ENCODE data around the gene HMHB1.

The HMHB1 gene

DNA sequence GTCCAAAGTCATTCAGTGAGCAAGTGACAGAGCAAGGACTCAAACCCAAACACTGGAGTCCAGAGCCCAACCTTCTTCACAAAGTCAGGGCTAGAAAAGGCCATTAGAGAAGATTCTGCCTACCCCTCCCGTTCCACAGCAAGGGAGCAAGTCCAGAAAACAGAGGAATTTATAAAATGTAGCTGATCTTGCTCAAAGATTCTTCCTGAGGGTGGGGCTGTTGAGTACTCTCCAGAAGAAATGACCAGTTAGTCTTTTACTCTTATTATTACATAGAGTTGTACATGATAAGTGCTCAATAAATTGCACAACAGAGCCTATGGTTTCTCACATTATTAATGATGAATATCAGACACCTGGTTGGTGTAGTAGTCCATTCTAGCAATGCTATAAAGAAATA is 39.3 kb upstream of the HMHB1 start:
- no peak overlapping the region for H3K27ac ChIP-seq
- TF ChIP-seq ZFX (IDR thresholded peaks at IDR 0.05) (no peak), CTCF (conservative IDR thresholded peaks at IDR 0.05) (no peak)

GRCh38 chr5:143775258-143775657 is 36.7 kb upstream of the HMHB1 start:
- no peak overlapping the region for H3K27ac ChIP-seq
- TF ChIP-seq CTCF (conservative IDR thresholded peaks at IDR 0.05) (no peak), ZFX (IDR thresholded peaks at IDR 0.05) (no peak)

DNA sequence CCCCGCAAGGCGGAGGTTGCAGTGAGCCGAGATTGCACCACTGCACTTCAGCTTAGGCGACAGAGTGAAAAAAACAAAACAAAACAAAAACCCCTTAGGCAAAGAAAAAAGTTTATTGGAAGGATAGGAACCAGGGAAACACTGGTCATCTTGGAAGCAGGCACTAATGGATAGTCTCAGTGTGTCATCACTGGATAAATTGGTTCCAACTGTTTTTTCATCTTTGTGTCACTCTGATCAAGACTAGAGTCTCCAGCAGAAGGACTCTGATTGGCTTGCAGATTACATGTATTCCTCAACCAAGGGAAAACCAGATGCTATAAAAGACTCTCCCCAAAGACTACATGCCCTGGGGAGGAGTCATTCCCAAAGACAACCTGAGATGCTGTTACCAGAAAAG is 35.0 kb upstream of the HMHB1 start:
- TF ChIP-seq ZFX (IDR thresholded peaks at IDR 0.05) (no peak), CTCF (conservative IDR thresholded peaks at IDR 0.05) (no peak)
- no peak overlapping the region for H3K27ac ChIP-seq

- TF ChIP-seq ZFX (IDR thresholded peaks at IDR 0.05) (no peak), CTCF (conservative IDR thresholded peaks at IDR 0.05) (no peak)
- no peak overlapping the region for H3K27ac ChIP-seq
Observed at GRCh38 chr5:143779506-143779905, 32.5 kb upstream of the HMHB1 start.

GRCh38 chr5:143781993-143782520 is 29.9 kb upstream of the HMHB1 start:
- no peak overlapping the region for H3K27ac ChIP-seq
- TF ChIP-seq ZFX (IDR thresholded peaks at IDR 0.05) = no peak
- no peak for TF ChIP-seq CTCF (conservative IDR thresholded peaks at IDR 0.05)

DNA sequence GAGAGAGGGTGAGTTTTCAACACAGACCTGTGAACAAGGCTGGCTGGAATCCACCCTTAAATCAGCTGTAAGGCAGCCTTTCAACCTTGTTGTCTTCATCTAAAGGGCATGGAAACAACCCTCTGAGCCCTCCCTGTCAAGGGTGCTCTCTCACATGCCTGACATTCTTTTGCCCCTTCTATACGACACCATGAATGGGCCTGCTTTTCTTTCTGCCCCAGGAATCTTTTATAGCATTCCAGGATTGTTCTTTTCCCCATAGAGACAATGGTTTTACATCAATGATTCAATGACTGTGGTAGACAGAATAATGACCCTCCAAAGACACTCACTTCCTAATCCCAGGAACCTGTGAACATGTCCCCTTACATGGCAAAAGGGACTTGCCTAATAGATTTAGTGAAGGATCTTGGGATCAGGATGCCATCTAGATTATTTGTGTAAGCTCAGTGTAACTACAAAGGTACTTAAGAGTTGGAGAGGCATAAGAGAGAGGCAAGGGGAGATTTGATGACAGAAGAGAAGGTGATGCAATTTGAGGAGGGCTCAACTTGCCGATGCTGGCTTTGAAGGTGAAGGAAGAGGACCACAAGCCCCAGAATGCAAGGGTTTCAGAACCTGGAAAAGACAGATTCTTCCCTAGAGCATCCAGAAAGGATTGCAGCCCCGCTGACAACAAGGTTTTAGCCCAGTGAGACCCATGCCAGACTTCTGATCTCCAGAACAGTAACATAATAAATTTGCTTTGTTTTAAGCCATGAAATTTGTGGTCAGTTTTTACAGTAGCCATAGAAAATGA is 29.2 kb upstream of the HMHB1 start:
- TF ChIP-seq ZFX (IDR thresholded peaks at IDR 0.05) (no peak), CTCF (conservative IDR thresholded peaks at IDR 0.05) (no peak)
- H3K27ac ChIP-seq = no peak overlapping the region

DNA sequence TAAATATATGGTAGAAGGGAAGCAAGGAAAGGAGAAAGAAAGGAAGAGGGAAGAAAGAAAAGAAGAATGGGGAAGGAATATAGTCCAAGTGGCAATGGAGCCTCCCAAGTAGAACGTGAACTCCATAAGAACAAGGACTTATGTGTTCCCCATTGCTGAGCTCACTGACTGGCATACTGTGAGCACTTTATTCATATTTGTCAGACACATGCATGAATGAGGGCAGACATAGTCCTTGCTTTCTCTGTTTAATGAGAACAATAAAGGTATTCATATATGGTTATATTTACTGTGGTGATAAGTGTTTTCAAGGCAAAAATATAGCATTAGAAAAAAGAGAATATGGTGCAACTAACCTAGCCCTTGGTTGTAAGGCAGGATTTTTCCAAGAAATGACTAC is 23.6 kb upstream of the HMHB1 start:
- no peak overlapping the region for H3K27ac ChIP-seq
- TF ChIP-seq ZFX (IDR thresholded peaks at IDR 0.05) (no peak), CTCF (conservative IDR thresholded peaks at IDR 0.05) (no peak)
